Loucy (cell line): ENCODE data around the gene GIGYF2.

Experiments used
- CTCF ChIP-seq: fragments of 200-600 bp; sonication (generic); conservative IDR thresholded peaks from 2 replicates; pipeline ENCODE4 v1.5.1; 2014; ENCODE audit warnings: mild to moderate bottlenecking, antibody characterized with exemption, low read length
- EZH2phosphoT487 ChIP-seq: fragments of 200-600 bp; IDR thresholded peaks from 2 replicates; pipeline ENCODE4 v1.6.1; 2018; ENCODE audit warnings: antibody characterized with exemption, mild to moderate bottlenecking, moderate library complexity, borderline replicate concordance

- no peak for TF ChIP-seq CTCF
- no peak for TF ChIP-seq EZH2phosphoT487
Measured at GRCh38 chr2:232771870-232772269, 74.7 kb downstream of the GIGYF2 start.
